CD14-positive monocyte (primary cell): ENCODE measurements around the gene SLC10A1. TPM values are rescaled to one million over a fixed set of nuclear protein-coding genes. Genes with fewer than 3 reads are reported as not detected.

Experiments used
- DNase-seq, 3 donors: peaks; one replicate each; pipeline ENCODE4 v3.0.0-alpha.2; 2011 to 2022
- H2AFZ ChIP-seq: 2 replicates; pipeline ENCODE4 v1.6.0; 2012; ENCODE audit warnings: mild to moderate bottlenecking, low read depth, low read length, inconsistent platforms; ENCODE audit not compliant: insufficient read depth, poor library complexity, severe bottlenecking
- H3K27ac ChIP-seq, 2 donors: 1 replicate in 1 of 2; 2 replicates in 1 of 2; pipeline ENCODE4 v1.5.1; 2012 to 2013; ENCODE audit warnings: low read length in 2 of 2, control low read depth in 1 of 2, inconsistent platforms in 1 of 2, low read depth in 1 of 2, mild to moderate bottlenecking in 1 of 2
- H3K27me3 ChIP-seq, 2 donors: one replicate each; pipeline versions ENCODE4 v1.6.0 to v1.6.1; 2011 to 2013; ENCODE audit warnings: low read length in 2 of 2; ENCODE audit not compliant: control insufficient read depth in 2 of 2, insufficient read depth in 2 of 2
- H3K36me3 ChIP-seq, 2 donors: replicated peaks in 1 of 2; 1 replicate in 1 of 2; 2 replicates in 1 of 2; pipeline versions ENCODE4 v1.5.1 to v1.6.1; 2012 to 2013; ENCODE audit warnings: low read length in 2 of 2, control low read depth in 1 of 2, inconsistent platforms in 1 of 2, mild to moderate bottlenecking in 1 of 2; ENCODE audit not compliant: insufficient read depth in 2 of 2, control insufficient read depth in 1 of 2
- H3K4me1 ChIP-seq, 2 donors: 1 replicate in 1 of 2; 2 replicates in 1 of 2; pipeline versions ENCODE4 v1.5.1 to v1.6.1; 2012 to 2013; ENCODE audit warnings: low read length in 2 of 2, control low read depth in 1 of 2, inconsistent platforms in 1 of 2, mild to moderate bottlenecking in 1 of 2, moderate library complexity in 1 of 2; ENCODE audit not compliant: insufficient read depth in 2 of 2, control insufficient read depth in 1 of 2
- H3K4me2 ChIP-seq: replicated peaks from 2 replicates; pipeline ENCODE3; 2012; ENCODE audit warnings: low read length, moderate library complexity, mild to moderate bottlenecking; ENCODE audit not compliant: poor library complexity, severe bottlenecking; ENCODE audit errors: extremely low read depth
- H3K4me3 ChIP-seq, 3 experiments: fragments of 200-600 bp in 1 of 3; sonication (generic) in 1 of 3; replicated peaks in 1 of 3; 1 replicate in 2 of 3; 2 replicates in 1 of 3; pipeline ENCODE4 v1.5.1; 2011 to 2013; ENCODE audit warnings: low read length in 3 of 3, mild to moderate bottlenecking in 3 of 3, control low read depth in 2 of 3, low read depth in 2 of 3, inconsistent platforms in 1 of 3, moderate library complexity in 1 of 3
- H3K79me2 ChIP-seq: 2 replicates; pipeline ENCODE4 v1.6.0; 2012; ENCODE audit warnings: mild to moderate bottlenecking, control low read depth, inconsistent platforms, low read length, moderate library complexity; ENCODE audit not compliant: insufficient read depth
- H3K9ac ChIP-seq: 2 replicates; pipeline ENCODE4 v1.6.0; 2017; ENCODE audit warnings: low read length, mild to moderate bottlenecking; ENCODE audit not compliant: insufficient read depth, poor library complexity, severe bottlenecking
- H3K9me3 ChIP-seq, 2 donors: replicated peaks in 1 of 2; 1 replicate in 1 of 2; 2 replicates in 1 of 2; pipeline versions ENCODE4 v1.5.1 to v1.6.1; 2012 to 2013; ENCODE audit warnings: low read length in 2 of 2, control low read depth in 1 of 2; ENCODE audit not compliant: control insufficient read depth in 1 of 2, insufficient read depth in 1 of 2
- H4K20me1 ChIP-seq: 2 replicates; pipeline ENCODE4 v1.6.0; 2012; ENCODE audit warnings: mild to moderate bottlenecking, low read length, control low read depth, moderate library complexity; ENCODE audit not compliant: insufficient read depth
- H3K27ac Mint-ChIP-seq, 7 donors: one replicate each; pipeline ENCODE4 v1.8.0; 2020; ENCODE audit warnings: mild to moderate bottlenecking in 7 of 7, mixed read lengths in 7 of 7, moderate library complexity in 6 of 7, inconsistent platforms in 2 of 7
- H3K27me3 Mint-ChIP-seq, 3 donors: one replicate each; pipeline ENCODE4 v1.8.0; 2021 to 2022; ENCODE audit warnings: low read depth in 3 of 3, mild to moderate bottlenecking in 3 of 3, mixed read lengths in 3 of 3, moderate library complexity in 3 of 3, inconsistent platforms in 1 of 3
- H3K36me3 Mint-ChIP-seq, 2 donors: one replicate each; pipeline ENCODE4 v1.8.0; 2020; ENCODE audit warnings: mixed read lengths in 2 of 2, inconsistent platforms in 1 of 2, mild to moderate bottlenecking in 1 of 2
- H3K4me1 Mint-ChIP-seq: one replicate; pipeline ENCODE4 v1.8.0; 2020; ENCODE audit warnings: mild to moderate bottlenecking, mixed read lengths
- H3K4me3 Mint-ChIP-seq, 2 donors: one replicate each; pipeline ENCODE4 v1.8.0; 2020; ENCODE audit warnings: mild to moderate bottlenecking in 2 of 2, mixed read lengths in 2 of 2, moderate library complexity in 1 of 2
- H3K9me3 Mint-ChIP-seq, 7 donors: one replicate each; pipeline ENCODE4 v1.8.0; 2020 to 2022; ENCODE audit warnings: mixed read lengths in 7 of 7, mild to moderate bottlenecking in 6 of 7, moderate library complexity in 6 of 7, inconsistent platforms in 2 of 7
- CTCF ChIP-seq: fragments of 200-600 bp; IDR thresholded peaks from one replicate; pipeline ENCODE4 v1.8.0; 2022; ENCODE audit warnings: antibody characterized with exemption, mild to moderate bottlenecking
- WGBS: methylation state at CpG from one replicate; pipeline ENCODE4 v1.1.5; 2013; ENCODE audit warnings: missing lambda C conversion rate; ENCODE audit not compliant: insufficient coverage; 5-methylcytosine and 5-hydroxymethylcytosine counted together
- intact Hi-C, 2 donors: fragments of 100-400 bp; cut with micrococcal nuclease; formaldehyde crosslinking; loops; one replicate each; pipeline versions ENCODE4 v1.15.0 to v1.15.1; 2023
- polyA plus RNA-seq, 3 donors: library from polyadenylated mRNA; depleted of rRNA in 1 of 3; unstranded in 2 of 3; stranded (reverse) in 1 of 3; fragments of 300-500 nt in 2 of 3; fragments of >200 nt in 1 of 3; fragmentation: Illumina TruSeq in 2 of 3; gene quantifications; 1 replicate in 2 of 3; 2 replicates in 1 of 3; pipeline ENCODE4 v1.2.3, GENCODE V29; 2012 to 2021

The SLC10A1 gene
- polyA plus RNA-seq, 3 donors: 0.09 TPM; not detected in 2

- Histone ChIP-seq H3K79me2 (no peaks in the 10 kb centered on the region), H3K27me3 (no peaks in the 10 kb centered on the region), H3K4me2 (no peak overlapping the region), H4K20me1 (no peaks in the 10 kb centered on the region), H3K4me3 (no peak overlapping the region), H3K4me1 (no peaks in the 10 kb centered on the region), H3K27ac (no peak overlapping the region), H3K9me3 (no peaks in the 10 kb centered on the region), H3K9ac (no peak overlapping the region), H2AFZ (no peak overlapping the region), H3K36me3 (no peaks in the 10 kb centered on the region)
- Mint-ChIP-seq H3K4me1 (no peaks in the 10 kb centered on the region), H3K4me3 (no peak overlapping the region), H3K36me3 (no peaks in the 10 kb centered on the region), H3K27ac (no peak overlapping the region), H3K9me3 (peaks cover 0 to 1% (median 0%) of the 10 kb centered on the region in 7 donors), H3K27me3 (peaks cover 5 to 7% (median 6%) of the 10 kb centered on the region in 3 donors)
- no peak for TF ChIP-seq CTCF
- 84% methylated on average over 11 of the region's 13 CpGs for WGBS
- intact Hi-C loops: loop anchor here in 1 of 2 donors (10.0 kb wide), 1 partner anchor 1003 kb away; no protein-coding TSS in a partner anchor
- no peak for DNase-seq
Measured at GRCh38 chr14:69811227-69811867, 14.3 kb upstream of the SLC10A1 start.

GRCh38 chr14:69808919-69809808 lies 12.1 kb upstream of the SLC10A1 start:
- Mint-ChIP-seq H3K4me1 (no peaks in the 10 kb centered on the region), H3K27me3 (peaks cover 5 to 7% (median 7%) of the 10 kb centered on the region in 3 donors), H3K27ac (no peak overlapping the region), H3K36me3 (no peaks in the 10 kb centered on the region), H3K4me3 (no peak overlapping the region), H3K9me3 (peaks cover 0 to 1% (median 0%) of the 10 kb centered on the region in 7 donors)
- TF ChIP-seq CTCF: no peak
- no peaks in the 10 kb centered on the region for H3K36me3 ChIP-seq
- DNase-seq: no peak
- no peak overlapping the region for H2AFZ ChIP-seq
- no peaks in the 10 kb centered on the region for H3K4me1 ChIP-seq
- H3K9ac ChIP-seq: no peak overlapping the region
- H3K4me3 ChIP-seq: no peak overlapping the region
- no peaks in the 10 kb centered on the region for H3K9me3 ChIP-seq
- 90% methylated on average over 5 of the region's 12 CpGs for WGBS
- intact Hi-C loops: no loop called here
- H3K27me3 ChIP-seq: no peaks in the 10 kb centered on the region
- no peak overlapping the region for H3K27ac ChIP-seq
- no peak overlapping the region for H3K4me2 ChIP-seq
- no peaks in the 10 kb centered on the region for H3K79me2 ChIP-seq
- H4K20me1 ChIP-seq: no peaks in the 10 kb centered on the region
